T-cell (primary cell): ENCODE measurements around the gene DNAH14. TPM values are rescaled to one million over a fixed set of nuclear protein-coding genes. Genes with fewer than 3 reads are reported as not detected.

ENCODE experiments used
- ATAC-seq, 4 experiments: fragments of 200-7000 bp in 3 of 4; fragments of 150-1000 bp in 1 of 4; cut with Tn5 transposase; replicated peaks in 1 of 4; 1 replicate in 3 of 4; 2 replicates in 1 of 4; pipeline ENCODE4 v1.10.0; 2021; ENCODE audit warnings: moderate library complexity in 3 of 4, mild to moderate bottlenecking in 2 of 4, moderate number of reproducible peaks in 1 of 4
- CTCF ChIA-PET, 2 donors: fragments of 300-600 bp; sonication (Branson Sonifier 250); formaldehyde crosslinking; loops; one replicate each; lab custom pipeline; 2022; ENCODE audit warnings: antibody characterized with exemption in 2 of 2; lab: Charles Lee
- POLR2A ChIA-PET, 2 donors: fragments of 300-600 bp; sonication (Branson Sonifier 250); formaldehyde crosslinking; loops; one replicate each; lab custom pipeline; 2022; ENCODE audit warnings: antibody characterized with exemption in 2 of 2; lab: Charles Lee
- DNase-seq, 35 experiments: peaks; one replicate each; pipeline versions ENCODE4 v3.0.0 to v3.0.0-alpha.2; 2013 to 2023
- H3K27ac ChIP-seq: one replicate; pipeline ENCODE4 v1.5.1; 2013; ENCODE audit warnings: low read length
- H3K27me3 ChIP-seq, 2 experiments: replicated peaks in 1 of 2; 1 replicate in 1 of 2; 2 replicates in 1 of 2; pipeline versions ENCODE4 v1.6.1 to v1.7.0; 2013; ENCODE audit warnings: low read length in 1 of 2, mixed read lengths in 1 of 2; ENCODE audit not compliant: control insufficient read depth in 2 of 2, insufficient read depth in 2 of 2; ENCODE audit errors: extremely low read depth in 1 of 2
- H3K36me3 ChIP-seq, 2 donors: 1 replicate in 1 of 2; 2 replicates in 1 of 2; pipeline versions ENCODE4 v1.6.1 to v1.7.0; 2013; ENCODE audit warnings: low read length in 1 of 2; ENCODE audit not compliant: control insufficient read depth in 2 of 2, insufficient read depth in 1 of 2; ENCODE audit errors: extremely low read depth in 1 of 2
- H3K4me1 ChIP-seq, 2 experiments: 1 replicate in 1 of 2; 2 replicates in 1 of 2; pipeline versions ENCODE4 v1.6.1 to v1.7.0; 2013; ENCODE audit warnings: low read length in 2 of 2, mixed read lengths in 1 of 2; ENCODE audit not compliant: insufficient read depth in 2 of 2, control insufficient read depth in 1 of 2; ENCODE audit errors: extremely low read depth in 1 of 2
- H3K4me3 ChIP-seq, 2 donors: 1 replicate in 1 of 2; 2 replicates in 1 of 2; pipeline versions ENCODE4 v1.5.1 to v1.7.0; 2013; ENCODE audit warnings: mild to moderate bottlenecking in 2 of 2, low read length in 1 of 2, moderate library complexity in 1 of 2; ENCODE audit not compliant: control insufficient read depth in 1 of 2; ENCODE audit errors: extremely low read depth in 1 of 2
- H3K9me3 ChIP-seq: 2 replicates; pipeline ENCODE4 v1.7.0; 2013
- H3K27ac Mint-ChIP-seq, 2 donors: one replicate each; pipeline ENCODE4 v1.8.0; 2020 to 2021; ENCODE audit warnings: mild to moderate bottlenecking in 2 of 2, mixed read lengths in 2 of 2
- H3K27me3 Mint-ChIP-seq, 2 donors: one replicate each; pipeline ENCODE4 v1.8.0; 2021 to 2022; ENCODE audit warnings: mixed read lengths in 2 of 2
- H3K36me3 Mint-ChIP-seq: one replicate; pipeline ENCODE4 v1.8.0; 2021; ENCODE audit warnings: mixed read lengths
- H3K4me1 Mint-ChIP-seq, 3 donors: one replicate each; pipeline ENCODE4 v1.8.0; 2020 to 2022; ENCODE audit warnings: mixed read lengths in 3 of 3, mild to moderate bottlenecking in 1 of 3
- H3K4me3 Mint-ChIP-seq, 3 donors: one replicate each; pipeline ENCODE4 v1.8.0; 2020 to 2022; ENCODE audit warnings: mild to moderate bottlenecking in 3 of 3, mixed read lengths in 3 of 3, moderate library complexity in 3 of 3
- H3K9me3 Mint-ChIP-seq, 3 donors: one replicate each; pipeline ENCODE4 v1.8.0; 2020 to 2022; ENCODE audit warnings: mixed read lengths in 3 of 3
- WGBS: methylation state at CpG from one replicate; pipeline ENCODE4 v1.1.5; 2013; ENCODE audit warnings: missing lambda C conversion rate; ENCODE audit not compliant: insufficient coverage; 5-methylcytosine and 5-hydroxymethylcytosine counted together
- total RNA-seq, 35 experiments: library from RNA in 6 of 35; stranded (reverse) in 6 of 35; fragments of 120-200 nt in 1 of 35; gene quantifications; one replicate each; pipeline versions ENCODE4 v1.2.1 to v1.2.4 and lab custom pipeline; 2013 to 2026

DNAH14 gene
- total RNA-seq, 5 donors from 2014 or later (not counting 1 experiment from before 2014, with no cell fraction given), result 0.06 to 1.4 (median 0.39) TPM; not detected in 1

GRCh38 chr1:225368036-225368552 lies 438.6 kb downstream of the DNAH14 start:
- H3K27ac ChIP-seq, result no peak overlapping the region
- DNase-seq (no peak), ATAC-seq (no peak)
- no peaks in the 10 kb centered on the region for H3K9me3 ChIP-seq
- H3K36me3 Mint-ChIP-seq, result no peaks in the 10 kb centered on the region
- H3K27me3 Mint-ChIP-seq, result peaks cover 4 to 10% of the 10 kb centered on the region in 2 donors
- H3K4me1 ChIP-seq, result no peaks in the 10 kb centered on the region
- no peak overlapping the region for H3K4me3 ChIP-seq
- no peaks in the 10 kb centered on the region for H3K36me3 ChIP-seq
- no peak overlapping the region for H3K27ac Mint-ChIP-seq
- H3K27me3 ChIP-seq, result peaks cover 0 to 11% of the 10 kb centered on the region in 2 experiments
- no peak overlapping the region for H3K4me3 Mint-ChIP-seq
- no CpG with 5 or more reads among the region's 3 CpGs for WGBS
- ChIA-PET POLR2A (interaction anchor here in 1 of 2 donors (0.6 kb wide), 1 partner anchor 1150 kb away, joined by 4 read pairs; no protein-coding TSS in a partner anchor), CTCF (no interaction called here)
- H3K4me1 Mint-ChIP-seq, result no peaks in the 10 kb centered on the region
- H3K9me3 Mint-ChIP-seq, result no peaks in the 10 kb centered on the region

GRCh38 chr1:225371366-225372010 lies 442.0 kb downstream of the DNAH14 start:
- H3K4me1 Mint-ChIP-seq, result no peaks in the 10 kb centered on the region
- no peaks in the 10 kb centered on the region for H3K9me3 ChIP-seq
- H3K27ac Mint-ChIP-seq, result no peak overlapping the region
- ATAC-seq, result no peak
- POLR2A ChIA-PET, result no interaction called here
- H3K4me3 ChIP-seq, result no peak overlapping the region
- no peaks in the 10 kb centered on the region for H3K4me1 ChIP-seq
- H3K4me3 Mint-ChIP-seq, result no peak overlapping the region
- H3K9me3 Mint-ChIP-seq, result no peaks in the 10 kb centered on the region
- no peaks in the 10 kb centered on the region for H3K36me3 ChIP-seq
- peaks cover 2 to 8% of the 10 kb centered on the region in 2 donors for H3K27me3 Mint-ChIP-seq
- peaks cover 0 to 7% of the 10 kb centered on the region in 2 experiments for H3K27me3 ChIP-seq
- no CpG with 5 or more reads among the region's 3 CpGs for WGBS
- H3K27ac ChIP-seq, result no peak overlapping the region
- no peaks in the 10 kb centered on the region for H3K36me3 Mint-ChIP-seq
- DNase-seq, result no peak
- CTCF ChIA-PET, result no interaction called here

- no peaks in the 10 kb centered on the region for H3K9me3 Mint-ChIP-seq
- no peak overlapping the region for H3K27ac Mint-ChIP-seq
- no peaks in the 10 kb centered on the region for H3K4me1 ChIP-seq
- CTCF ChIA-PET, result no interaction called here
- H3K36me3 Mint-ChIP-seq, result no peaks in the 10 kb centered on the region
- H3K27me3 Mint-ChIP-seq, result no peaks in the 10 kb centered on the region
- H3K4me3 ChIP-seq, result no peak overlapping the region
- POLR2A ChIA-PET, result no interaction called here
- no peak overlapping the region for H3K4me3 Mint-ChIP-seq
- H3K27me3 ChIP-seq, result peaks cover 0 to 7% of the 10 kb centered on the region in 2 experiments
- H3K9me3 ChIP-seq, result no peaks in the 10 kb centered on the region
- no peak for ATAC-seq
- DNase-seq, result no peak
- WGBS, result 87% methylated on average over 20 of the region's 21 CpGs
- H3K36me3 ChIP-seq, result no peaks in the 10 kb centered on the region
- H3K27ac ChIP-seq, result no peak overlapping the region
- no peaks in the 10 kb centered on the region for H3K4me1 Mint-ChIP-seq
These were observed 443.7 kb downstream of the DNAH14 start for GRCh38 chr1:225373155-225373554.

GRCh38 chr1:225374996-225375395 lies 445.5 kb downstream of the DNAH14 start:
- ATAC-seq, result no peak
- Histone ChIP-seq H3K36me3 (no peaks in the 10 kb centered on the region), H3K27ac (no peak overlapping the region), H3K27me3 (peaks cover 0 to 4% of the 10 kb centered on the region in 2 experiments), H3K4me1 (no peaks in the 10 kb centered on the region), H3K9me3 (no peaks in the 10 kb centered on the region), H3K4me3 (no peak overlapping the region)
- CTCF ChIA-PET, result no interaction called here
- H3K4me3 Mint-ChIP-seq, result no peak overlapping the region
- POLR2A ChIA-PET, result no interaction called here
- H3K9me3 Mint-ChIP-seq, result no peaks in the 10 kb centered on the region
- no peak overlapping the region for H3K27ac Mint-ChIP-seq
- no CpG with 5 or more reads among the region's 4 CpGs for whole genome bisulfite sequencing
- no peaks in the 10 kb centered on the region for H3K27me3 Mint-ChIP-seq
- H3K36me3 Mint-ChIP-seq, result no peaks in the 10 kb centered on the region
- H3K4me1 Mint-ChIP-seq, result peaks cover 0 to 2% (median 0%) of the 10 kb centered on the region in 3 donors
- no peak for DNase-seq

DNA sequence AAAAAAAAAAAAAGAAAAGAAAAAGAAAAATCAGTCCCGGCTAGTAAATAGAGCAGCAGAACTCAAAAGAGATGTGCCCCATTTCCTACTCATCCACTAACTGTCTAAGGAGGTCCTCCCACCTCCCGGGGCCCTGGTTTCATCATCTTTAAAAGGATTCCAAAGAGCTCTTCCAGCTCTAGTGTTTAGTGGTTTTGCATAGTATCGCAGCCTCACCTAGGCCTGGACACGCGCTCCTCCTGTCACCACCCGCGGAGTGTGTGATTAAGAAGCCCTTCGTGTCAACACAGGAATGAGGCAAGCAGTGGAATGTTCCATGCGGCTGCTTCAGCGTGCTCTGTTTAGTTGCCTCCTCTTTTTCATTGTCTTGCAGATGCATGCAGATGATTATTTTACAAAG lies 449.4 kb downstream of the DNAH14 start:
- Histone ChIP-seq H3K27me3 (no peaks in the 10 kb centered on the region), H3K36me3 (no peaks in the 10 kb centered on the region), H3K27ac (no peak overlapping the region), H3K4me1 (no peaks in the 10 kb centered on the region), H3K4me3 (no peak overlapping the region), H3K9me3 (no peaks in the 10 kb centered on the region)
- H3K27ac Mint-ChIP-seq, result no peak overlapping the region
- H3K27me3 Mint-ChIP-seq, result no peaks in the 10 kb centered on the region
- no peak overlapping the region for H3K4me3 Mint-ChIP-seq
- ChIA-PET CTCF (no interaction called here), POLR2A (no interaction called here)
- peaks cover 0 to 4% (median 0%) of the 10 kb centered on the region in 3 donors for H3K4me1 Mint-ChIP-seq
- peaks cover 10% of the 10 kb centered on the region for H3K36me3 Mint-ChIP-seq
- no peaks in the 10 kb centered on the region for H3K9me3 Mint-ChIP-seq
- ATAC-seq (no peak), DNase-seq (no peak)
- 96% methylated on average over 7 of the region's 10 CpGs for WGBS

GRCh38 chr1:225380691-225381090 lies 451.2 kb downstream of the DNAH14 start:
- 100% methylated on average over 1 of the region's 1 CpG for WGBS
- H3K27me3 ChIP-seq, result no peaks in the 10 kb centered on the region
- no peak overlapping the region for H3K27ac Mint-ChIP-seq
- no peak overlapping the region for H3K4me3 Mint-ChIP-seq
- H3K27me3 Mint-ChIP-seq, result no peaks in the 10 kb centered on the region
- no peaks in the 10 kb centered on the region for H3K9me3 ChIP-seq
- no peaks in the 10 kb centered on the region for H3K9me3 Mint-ChIP-seq
- no peaks in the 10 kb centered on the region for H3K4me1 ChIP-seq
- H3K36me3 Mint-ChIP-seq, result peaks cover 14% of the 10 kb centered on the region
- H3K4me3 ChIP-seq, result no peak overlapping the region
- DNase-seq, result no peak
- no peaks in the 10 kb centered on the region for H3K36me3 ChIP-seq
- no peak for ATAC-seq
- H3K27ac ChIP-seq, result no peak overlapping the region
- peaks cover 0 to 4% (median 0%) of the 10 kb centered on the region in 3 donors for H3K4me1 Mint-ChIP-seq
- ChIA-PET POLR2A (no interaction called here), CTCF (no interaction called here)
